ENCODE data around the gene FBLN2.

FBLN2 gene

DNA sequence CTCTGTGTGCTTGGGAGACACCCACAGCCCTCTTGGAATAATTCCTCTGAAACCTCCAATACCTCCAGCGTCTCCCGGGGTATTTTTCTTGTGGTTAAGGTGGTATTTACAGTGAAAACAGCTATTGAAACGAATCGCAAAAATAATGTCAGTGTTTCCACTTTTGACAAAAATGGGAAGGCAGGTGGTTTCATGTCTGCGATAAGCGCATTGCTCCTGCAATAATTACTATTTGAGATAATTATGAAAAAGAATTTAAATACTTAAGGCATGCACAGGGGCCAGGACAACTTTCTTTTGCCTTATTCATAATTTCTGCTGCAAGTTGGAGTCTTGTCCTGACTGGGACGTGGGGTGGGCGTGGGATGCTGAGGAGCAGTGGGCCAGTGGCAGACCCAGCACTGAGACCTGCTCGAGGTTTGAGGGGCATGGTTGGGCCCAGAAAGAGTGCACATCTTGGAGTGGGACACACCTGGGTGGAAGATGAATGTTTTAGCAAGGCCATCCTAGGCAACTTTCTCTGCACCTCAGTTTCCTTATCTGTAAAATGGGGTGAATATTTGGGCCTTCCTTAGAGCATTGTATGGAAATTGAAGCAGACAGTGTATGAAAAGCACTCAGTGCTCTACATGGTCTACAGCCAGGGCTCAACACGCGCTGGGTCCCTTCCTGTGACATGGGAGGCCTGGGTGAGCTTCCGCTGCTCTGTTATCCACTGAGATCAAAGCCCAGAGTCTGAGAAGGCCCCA lies 110.5 kb downstream of the FBLN2 start:
- no peak for DNase-seq (ENCODE audit: low read depth in 1 of 2, low spot score in 1 of 2)

DNA sequence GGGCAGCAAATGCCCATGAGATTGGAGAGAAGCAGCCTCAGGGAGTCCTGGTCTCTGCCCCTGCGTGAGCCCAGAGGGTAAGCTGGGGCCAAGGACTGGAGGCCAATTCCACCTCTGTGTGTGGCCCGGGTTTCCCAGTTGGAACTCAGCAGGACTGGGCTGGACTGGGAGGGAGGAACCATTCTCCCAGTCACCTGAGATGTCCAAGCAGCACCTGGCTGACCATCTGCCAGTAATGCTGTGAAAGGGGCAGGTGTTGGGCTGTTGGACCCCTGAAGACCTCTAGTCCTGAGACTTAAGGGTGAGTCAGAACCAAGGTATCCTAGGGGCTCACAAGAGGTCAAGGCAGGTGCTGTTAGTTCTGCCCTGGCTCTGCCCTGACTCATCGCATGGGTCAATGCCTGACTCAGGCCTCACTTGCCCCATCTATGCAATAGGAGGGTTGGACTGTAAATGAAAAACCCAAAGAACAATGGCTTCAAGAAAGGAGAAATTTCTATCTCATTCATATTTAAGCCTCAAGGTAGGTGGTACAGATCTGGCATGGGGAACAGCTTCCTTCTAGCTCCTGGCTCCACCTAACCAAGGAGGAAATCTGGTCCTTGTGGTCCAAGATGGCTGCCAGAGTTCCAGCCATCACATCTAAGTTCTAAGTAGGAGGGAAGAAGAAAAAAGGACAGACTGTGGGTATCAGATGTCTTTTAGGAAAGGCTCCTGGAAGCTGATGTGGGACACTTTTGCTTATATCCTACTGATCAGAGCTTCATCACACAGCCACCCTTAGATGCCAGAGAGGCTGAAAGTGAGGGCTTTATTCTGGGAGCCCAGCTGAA lies 111.3 kb downstream of the FBLN2 start:
- DNase-seq (ENCODE audit: low read depth in 1 of 2, low spot score in 1 of 2): no peak

DNA sequence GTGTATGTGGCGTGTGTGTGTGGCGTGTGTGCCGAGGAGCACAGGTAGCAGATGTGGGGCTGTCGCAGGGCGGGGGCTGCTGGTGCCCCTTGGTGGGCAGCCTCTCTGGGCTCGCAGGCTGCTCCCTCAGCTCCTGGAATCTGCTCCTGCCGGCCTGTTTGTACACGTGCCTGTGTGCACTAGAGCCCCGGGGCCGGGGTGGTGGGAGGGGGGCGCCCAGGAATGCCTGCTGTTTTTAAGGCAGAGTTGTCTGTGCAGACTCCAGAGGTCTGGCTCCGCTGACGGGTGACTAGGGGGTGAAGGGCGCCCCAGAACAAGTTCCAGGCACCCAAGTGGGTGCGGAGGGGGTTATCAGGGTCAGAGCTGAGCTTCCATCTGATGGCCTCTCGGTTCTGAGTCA lies 112.2 kb downstream of the FBLN2 start:
- DNase-seq (ENCODE audit: low read depth in 1 of 2, low spot score in 1 of 2): no peak

DNA sequence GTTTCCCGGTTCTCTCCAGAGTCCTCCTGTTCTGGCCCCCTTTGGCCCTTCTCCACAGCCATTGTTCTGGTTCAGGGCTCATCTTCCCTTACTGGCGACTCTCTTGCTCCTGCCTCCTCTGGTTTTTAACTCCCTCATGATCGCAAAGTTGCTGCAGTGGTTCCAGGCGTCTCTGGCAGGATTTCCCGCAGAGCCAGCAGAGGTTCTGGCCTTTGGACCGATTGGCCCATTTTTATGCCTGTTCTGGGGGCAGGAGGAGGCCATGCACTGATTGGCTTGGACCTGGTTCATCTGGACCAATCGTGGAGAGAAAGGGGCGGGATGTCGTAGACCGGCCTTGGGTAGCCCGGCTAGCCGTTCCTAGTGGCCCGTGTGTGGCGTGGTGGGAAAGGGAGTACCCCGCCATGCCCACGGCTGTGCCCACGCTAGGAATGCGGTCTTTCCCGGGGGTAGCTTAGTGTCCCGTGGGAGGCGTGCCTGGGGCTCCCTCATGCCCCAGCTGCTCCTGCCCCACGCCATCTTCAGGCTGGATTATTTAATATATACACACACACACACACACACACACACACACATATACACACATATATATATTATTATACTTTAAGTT lies 113.4 kb downstream of the FBLN2 start:
- no peak for DNase-seq (ENCODE audit: low read depth in 1 of 2, low spot score in 1 of 2)

DNA sequence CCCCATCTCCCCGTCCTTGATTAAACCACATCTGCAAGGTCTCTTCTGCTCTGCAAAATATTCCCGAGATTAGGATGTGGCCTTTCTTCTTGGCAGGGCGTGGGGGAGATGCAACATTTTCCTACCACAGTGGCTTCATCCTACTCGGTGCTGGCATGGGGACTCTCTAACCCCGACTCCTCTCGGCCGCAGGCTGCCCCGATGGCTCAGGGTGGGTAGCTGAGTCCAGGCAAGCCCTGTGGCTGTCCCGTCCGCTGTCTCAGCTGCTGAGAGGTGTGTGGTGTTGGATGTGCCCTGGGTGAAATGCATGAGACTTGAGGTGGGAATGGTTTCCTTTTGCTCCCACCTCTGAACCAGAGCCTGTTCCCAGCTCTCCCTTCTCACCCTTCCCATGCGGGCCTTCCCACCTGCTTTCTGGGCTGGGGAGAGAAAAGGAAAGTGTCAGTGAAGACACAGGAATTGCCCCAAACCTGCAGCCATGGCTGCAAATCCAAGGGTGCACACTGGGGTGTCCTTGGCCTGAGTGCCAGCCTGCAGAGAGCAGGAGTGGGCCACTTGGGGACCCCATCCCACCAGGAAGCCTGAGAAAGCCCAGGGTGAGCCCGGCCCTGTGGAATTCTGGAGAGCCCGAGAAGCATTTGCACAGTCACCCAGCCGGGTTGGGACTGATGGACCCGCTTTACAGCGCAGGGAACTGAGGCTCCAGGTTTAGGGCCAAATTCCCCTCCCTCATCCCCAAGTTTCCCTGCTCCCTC lies 115.0 kb downstream of the FBLN2 start:
- no peak for DNase-seq (ENCODE audit: low read depth in 1 of 2, low spot score in 1 of 2)

DNA sequence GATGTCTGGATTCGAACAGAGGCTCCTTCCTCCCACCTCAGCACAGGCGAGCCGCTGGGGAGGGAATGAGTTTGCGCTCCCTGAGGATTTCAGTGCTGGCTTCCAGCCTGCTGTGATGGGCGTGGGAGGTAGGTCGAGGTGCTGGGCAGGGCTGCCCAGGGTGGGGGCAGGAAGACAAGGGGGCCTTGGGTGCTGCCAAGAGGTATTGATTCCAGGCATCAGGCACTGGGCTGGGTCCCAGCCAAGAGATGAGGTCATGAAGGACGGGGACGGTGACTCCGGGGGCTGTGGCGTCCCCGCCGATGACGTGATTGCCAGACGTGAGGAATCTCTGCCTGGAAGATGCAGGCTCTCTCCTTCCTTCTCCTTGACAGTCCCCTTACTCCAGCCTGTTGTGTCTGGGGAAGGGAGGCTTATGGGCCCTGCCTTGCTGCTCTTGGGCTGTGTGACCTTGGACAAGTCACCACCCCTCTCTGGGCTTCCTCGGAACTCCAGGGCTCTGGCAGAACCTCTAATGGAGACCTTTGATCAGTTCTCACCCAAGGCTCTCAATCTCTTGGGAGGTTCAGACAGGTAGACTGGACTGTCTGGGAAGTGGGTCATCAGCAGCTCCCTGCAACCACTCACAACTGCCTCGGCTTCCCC lies 116.8 kb downstream of the FBLN2 start:
- DNase-seq (ENCODE audit: low read depth in 1 of 2, low spot score in 1 of 2): no peak

DNA sequence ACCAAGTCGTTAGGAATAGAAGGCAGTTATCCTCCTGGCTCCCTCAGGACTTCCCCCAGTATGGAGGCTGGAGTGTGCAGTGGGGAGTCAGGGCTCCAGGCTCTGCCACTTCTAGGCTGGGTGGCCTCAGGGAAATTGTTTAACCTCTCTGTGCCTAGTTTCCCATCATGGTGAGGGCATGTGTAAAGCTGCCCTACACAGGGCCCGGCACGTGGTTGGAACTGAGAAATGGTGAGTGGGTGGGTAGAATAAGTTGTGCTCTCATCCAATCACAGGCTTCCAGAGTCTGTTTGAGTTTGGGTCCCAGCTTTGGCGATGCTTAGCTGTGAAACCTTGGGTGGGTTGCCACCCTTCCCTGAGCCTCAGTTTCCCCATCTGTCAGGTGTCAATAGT lies 117.3 kb downstream of the FBLN2 start:
- no peak for DNase-seq (ENCODE audit: low read depth in 1 of 2, low spot score in 1 of 2)

DNA sequence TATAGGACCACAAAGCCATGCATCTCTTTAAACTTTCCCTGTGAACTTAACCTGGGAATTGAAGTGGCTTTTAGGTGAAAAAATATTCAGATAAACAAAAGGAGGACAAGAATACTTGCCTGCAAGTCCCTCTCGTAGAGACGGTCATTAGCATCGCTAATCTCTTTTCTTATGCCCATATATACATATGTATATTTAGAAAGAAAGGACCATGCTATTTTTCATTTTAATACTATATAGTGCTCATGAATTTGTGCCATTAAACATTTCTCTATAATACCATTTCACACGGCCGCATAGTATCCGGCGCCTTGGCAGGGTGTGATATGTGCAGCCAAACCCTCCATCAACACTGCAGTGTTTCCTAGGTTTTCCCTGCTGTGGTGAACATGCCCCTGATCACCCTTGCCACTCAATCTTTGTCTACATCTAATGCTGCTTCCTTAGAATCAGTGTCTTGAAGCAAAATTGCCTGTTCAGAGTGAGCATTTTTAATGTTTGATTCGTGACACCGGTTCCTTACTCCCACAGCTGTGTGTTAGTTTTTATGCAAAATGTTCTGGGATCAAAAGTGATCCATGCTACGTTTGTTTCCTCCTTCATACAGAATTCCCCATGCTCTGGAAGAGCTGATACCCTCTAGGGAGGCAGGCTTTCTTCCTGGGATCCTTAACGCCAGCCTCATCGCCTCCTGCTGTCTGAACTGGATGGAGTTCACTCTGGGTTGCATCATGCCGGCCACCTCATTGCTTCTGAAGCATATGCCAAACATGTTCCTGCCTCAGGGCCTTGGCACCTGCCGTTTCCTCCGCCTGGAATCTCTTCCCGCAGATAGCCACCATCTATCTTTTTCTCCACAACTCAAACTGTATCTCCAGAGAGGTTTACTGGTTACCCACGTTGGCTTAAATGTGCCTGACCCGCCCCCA lies 118.1 kb downstream of the FBLN2 start:
- no peak for DNase-seq (ENCODE audit: low read depth in 1 of 2, low spot score in 1 of 2)

DNA sequence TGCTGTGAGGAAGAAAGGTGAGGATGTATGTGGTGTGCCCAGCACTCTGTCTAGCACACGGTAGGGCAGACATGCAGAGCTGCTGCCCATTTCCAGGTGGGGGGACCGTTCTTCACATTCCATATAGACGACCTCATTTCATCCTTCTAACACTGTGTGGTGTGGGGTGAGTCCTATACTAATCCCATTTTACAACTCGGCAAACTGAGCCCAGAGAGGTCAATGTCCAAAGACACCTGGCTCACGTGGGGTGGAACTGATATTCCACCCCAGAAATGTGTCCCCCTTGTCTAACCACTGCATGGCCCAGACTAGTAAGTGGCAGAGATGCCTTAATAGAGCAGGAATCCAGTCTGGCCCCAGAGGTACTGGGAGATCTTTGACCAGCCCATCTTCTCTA lies 119.2 kb downstream of the FBLN2 start:
- no peak for DNase-seq (ENCODE audit: low read depth in 1 of 2, low spot score in 1 of 2)

DNA sequence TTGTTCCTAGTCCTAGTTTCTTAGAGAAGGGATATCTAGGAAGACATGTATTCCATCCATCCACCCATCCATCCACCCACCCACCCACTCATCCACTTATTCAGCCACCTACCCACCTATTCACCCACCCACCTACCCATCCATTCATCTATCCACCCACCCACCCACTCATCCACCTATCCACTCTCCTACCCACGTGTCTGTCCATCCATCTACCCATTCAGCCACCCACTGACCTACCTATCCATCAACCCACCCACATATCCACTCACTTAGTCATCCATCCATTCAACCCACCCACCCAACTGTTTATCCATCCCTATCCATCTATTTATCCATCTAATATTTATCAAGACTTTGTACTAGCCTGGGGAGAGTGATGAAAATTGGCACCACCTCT lies 120.5 kb downstream of the FBLN2 start:
- DNase-seq (ENCODE audit: low read depth in 1 of 2, low spot score in 1 of 2): no peak

DNA sequence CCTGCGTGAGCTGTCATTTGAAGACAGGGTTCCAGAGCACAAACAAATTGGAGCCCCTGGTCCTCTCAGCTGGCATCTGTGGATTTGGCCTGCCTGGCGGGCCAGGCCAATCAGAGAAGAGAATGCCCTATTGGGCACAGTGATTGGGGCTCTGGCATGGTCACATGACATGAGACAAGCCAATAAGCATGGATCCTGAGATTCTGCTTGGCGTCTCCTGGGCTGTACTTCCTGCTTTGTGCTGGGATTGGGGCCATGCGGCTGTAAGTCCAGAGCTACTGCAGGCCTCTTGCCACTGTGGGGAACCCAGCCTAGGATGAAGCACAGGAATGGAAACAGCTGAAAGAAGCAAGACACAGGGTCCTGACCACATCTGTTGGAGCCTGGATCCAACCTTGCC lies 121.4 kb downstream of the FBLN2 start:
- DNase-seq (ENCODE audit: low read depth in 1 of 2, low spot score in 1 of 2): no peak

DNA sequence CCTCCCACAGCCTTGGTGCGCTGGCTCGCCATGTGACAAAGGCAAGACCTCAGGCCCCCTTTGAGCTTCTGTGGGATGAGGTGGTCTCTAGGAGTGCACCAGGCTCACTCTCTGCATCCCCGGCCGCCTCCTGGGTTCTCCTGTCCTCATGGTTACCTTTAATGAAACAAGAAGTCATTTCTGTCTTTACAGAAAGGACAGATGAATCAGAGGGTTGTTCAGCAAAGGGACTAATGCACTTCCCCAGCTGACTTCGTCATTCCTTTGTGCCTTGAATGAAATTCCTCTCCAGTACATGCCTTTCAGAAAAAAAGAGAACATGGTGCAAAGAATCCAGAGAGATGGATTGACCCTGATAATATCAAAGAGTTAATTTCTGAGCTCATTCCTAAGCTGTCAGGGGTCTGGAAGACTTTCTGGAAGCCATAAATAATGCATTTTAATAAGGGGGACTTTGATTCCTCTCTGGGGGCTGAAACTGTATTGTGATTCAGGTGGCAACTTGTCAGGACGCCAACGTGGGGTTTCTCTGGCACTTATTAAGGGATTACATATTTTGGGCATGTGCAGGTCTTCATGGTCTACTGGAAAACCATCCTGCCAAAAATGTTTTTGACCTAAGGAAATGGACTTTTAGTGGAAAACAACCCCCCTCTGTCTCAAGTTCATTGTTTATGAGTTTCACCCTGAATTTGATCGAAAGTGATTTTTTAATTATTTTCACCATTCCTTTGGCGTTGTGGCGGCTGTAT lies 122.7 kb downstream of the FBLN2 start:
- no peak for DNase-seq (ENCODE audit: low read depth in 1 of 2, low spot score in 1 of 2)

DNA sequence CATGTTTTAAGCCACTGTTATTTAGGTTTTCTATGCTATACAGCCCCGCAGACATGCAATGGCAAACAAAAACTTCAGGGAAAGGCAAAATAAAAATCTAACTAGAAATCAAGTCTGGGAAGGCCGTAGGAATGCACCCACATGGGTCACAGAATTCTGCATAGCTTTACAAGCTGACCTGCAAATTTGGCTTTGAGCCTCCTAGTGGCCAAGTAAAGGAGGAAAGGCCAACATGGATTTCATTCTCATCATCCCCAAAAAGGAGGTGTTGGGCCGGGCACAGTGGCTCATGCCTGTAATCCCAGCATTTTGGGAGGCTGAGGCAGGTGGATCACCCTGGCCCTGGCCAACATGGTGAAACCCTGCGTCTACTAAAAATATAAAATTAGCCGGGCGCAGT lies 124.3 kb downstream of the FBLN2 start:
- no peak for DNase-seq (ENCODE audit: low read depth in 1 of 2, low spot score in 1 of 2)

DNA sequence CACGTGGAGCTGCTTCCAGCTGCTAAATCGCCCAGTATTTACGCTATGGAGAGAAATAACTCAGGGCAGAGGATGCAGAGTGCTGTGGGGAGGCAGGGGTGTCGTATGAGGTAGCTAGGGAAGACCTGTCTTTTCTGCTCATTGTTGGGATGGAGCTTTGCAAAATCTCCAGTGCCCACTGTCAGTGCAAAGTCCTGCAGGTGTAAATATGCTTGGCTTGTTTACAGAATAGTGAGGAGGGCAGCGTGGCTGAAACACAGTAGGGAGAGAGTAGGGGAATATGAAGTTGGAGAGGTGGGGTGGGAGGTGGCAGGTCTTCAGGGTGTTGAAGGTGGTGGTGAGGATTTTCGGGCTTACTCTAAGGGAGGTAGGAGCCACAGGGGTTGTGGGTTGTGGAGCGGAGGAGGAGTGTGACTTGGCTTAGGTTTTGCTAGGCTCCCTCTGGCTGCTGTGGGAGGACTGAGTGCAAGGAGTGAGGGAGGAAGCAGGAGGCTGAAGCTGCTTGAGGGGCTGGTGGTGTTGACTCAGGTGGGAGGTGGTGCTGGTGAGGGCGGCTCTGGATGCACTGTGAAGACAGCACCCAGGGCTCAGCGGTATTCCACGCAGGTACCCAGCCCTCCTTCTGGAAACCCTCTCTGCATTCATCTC lies 125.7 kb downstream of the FBLN2 start:
- DNase-seq (ENCODE audit: low read depth in 1 of 2, low spot score in 1 of 2): no peak

DNA sequence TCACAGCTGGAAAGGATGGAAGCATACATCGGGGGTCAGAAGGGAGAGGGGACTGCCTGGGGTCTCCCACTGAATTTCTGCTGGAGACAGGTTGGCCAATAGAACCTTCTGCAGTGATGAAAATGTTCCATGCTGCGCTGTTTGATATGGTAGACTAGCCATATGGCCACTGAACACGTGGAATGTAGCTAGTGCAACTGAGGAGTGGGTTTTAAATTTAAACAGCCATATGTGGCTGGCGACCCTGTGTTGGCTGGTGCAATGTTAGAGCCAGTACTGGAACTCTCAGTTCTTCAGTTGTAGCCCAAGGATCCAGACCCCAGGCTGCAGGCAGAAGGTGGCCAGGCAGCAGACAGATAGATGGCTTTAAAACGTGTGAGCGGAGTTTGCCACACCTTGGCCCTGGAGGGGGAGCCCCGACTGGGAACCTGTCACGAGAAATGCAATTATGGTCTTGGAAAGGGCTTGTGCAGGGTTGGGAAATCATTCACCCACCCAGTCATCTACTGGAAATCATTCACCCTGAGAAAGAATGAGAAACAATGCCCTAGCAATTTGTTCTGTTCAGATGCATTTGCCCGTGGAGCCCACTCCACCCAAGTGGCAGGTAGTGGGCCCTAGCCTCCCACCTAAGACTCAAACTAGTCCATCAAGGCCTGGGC lies 127.6 kb downstream of the FBLN2 start:
- no peak for DNase-seq (ENCODE audit: low read depth in 1 of 2, low spot score in 1 of 2)

DNA sequence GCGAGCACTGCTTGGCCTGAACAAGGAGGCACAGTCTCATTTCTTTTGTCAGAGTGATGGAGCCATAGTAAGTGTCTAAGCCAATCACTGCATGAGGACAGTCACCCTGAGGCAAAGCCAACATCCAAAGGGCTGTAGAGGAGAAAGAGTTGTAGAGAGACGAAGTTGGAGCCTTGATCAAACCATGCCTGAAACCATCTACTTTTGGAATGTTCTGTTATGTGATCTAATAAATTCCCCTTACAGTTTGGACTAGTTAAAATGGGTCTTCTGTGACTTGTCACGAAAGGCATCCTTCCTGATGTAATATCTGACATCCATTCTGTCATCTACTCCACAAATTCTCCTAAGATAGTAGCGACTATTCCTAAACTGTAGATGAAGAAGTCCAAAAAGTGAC lies 128.3 kb downstream of the FBLN2 start:
- DNase-seq (ENCODE audit: low read depth in 1 of 2, low spot score in 1 of 2): no peak

DNA sequence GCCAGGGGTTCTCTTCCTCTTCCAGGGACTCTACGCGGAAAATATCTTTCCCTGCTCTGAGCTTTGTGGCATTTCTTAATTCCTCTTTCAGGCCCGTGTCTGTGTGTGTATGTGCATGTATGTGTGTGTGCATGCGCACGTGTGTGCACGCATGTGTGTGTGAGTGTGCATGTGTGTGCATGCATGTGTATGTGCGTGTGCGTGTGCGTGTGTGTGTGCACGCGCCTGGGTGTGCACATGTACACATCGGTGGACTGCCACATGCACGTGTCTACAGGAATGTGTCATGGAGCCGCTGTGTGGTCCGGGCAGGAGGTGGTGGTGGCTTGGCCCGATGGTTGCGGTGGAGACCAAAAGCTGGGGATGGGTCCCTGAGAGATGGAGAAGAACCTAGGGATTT lies 133.0 kb downstream of the FBLN2 start:
- no peak for DNase-seq (ENCODE audit: low read depth in 1 of 2, low spot score in 1 of 2)

DNA sequence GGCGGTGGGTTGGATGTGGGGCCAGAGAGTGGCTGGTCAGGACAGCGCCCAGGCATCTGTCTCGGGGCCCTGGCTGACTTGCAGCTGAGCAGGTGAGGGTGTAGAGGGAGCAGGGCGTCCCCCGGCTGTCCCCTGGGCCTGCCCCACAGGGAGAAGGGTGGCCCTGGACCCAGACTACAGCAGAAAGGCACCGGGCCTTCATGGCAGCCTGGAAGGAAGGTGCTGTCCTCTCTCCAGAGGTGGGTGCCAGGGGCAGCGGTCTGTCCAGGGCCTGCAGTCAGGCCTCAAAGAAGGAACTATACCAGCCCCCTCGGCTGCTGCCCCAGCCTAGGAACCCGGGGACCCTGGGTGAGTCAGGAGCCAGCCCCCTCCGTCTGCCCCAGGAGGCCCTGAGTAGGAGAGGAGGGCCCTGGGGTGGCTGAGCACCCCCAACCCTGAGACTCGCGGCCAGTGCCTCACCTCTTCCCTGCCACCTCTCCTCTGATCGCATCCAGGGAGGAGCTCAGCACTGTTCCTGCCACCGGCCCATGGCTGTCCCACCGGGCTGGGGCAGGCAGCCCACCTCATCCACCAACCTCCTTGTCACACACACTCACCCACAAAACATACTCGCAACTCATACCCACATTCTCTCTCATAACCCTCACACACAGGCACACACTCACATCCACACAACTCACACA lies 133.5 kb downstream of the FBLN2 start:
- no peak for DNase-seq (ENCODE audit: low read depth in 1 of 2, low spot score in 1 of 2)

Data from activated CD4-positive, alpha-beta T cell treated with anti-CD3 and anti-CD28 coated beads, Interleukin-2, amount 50 U/mL, for 24 hours (primary cell).